ENCODE results near the gene IRX3.

- TF ChIP-seq POLR2AphosphoS5 (IDR thresholded peaks at IDR 0.05; ENCODE audit: low read depth, low read length) (no peak), POLR2A (IDR thresholded peaks at IDR 0.05; ENCODE audit: low read depth, low read length) (no peak), TAF1 (IDR thresholded peaks at IDR 0.05; ENCODE audit: borderline replicate concordance, low read depth, low read length) (no peak)
These were observed 793 bp upstream of the IRX3 start for GRCh38 chr16:54287131-54288029.
